HEK293 (cell line): ENCODE results near the gene TTC7B.

Source experiments
- ATF2 ChIP-seq: fragments of 450-650 bp; formaldehyde crosslinking; IDR thresholded peaks from 2 replicates; pipeline ENCODE4 v1.5.1; 2016; ENCODE audit warnings: missing biosample characterization, missing genetic modification characterization, low read depth
- CTCF ChIP-seq: fragments of 450-650 bp; formaldehyde crosslinking; IDR thresholded peaks from 2 replicates; pipeline ENCODE4 v1.5.1; 2016; ENCODE audit warnings: missing biosample characterization, missing genetic modification characterization
- ELK4 ChIP-seq: IDR thresholded peaks from 2 replicates; pipeline ENCODE4 v1.6.1; 2011; ENCODE audit warnings: mild to moderate bottlenecking, low read depth, low read length, borderline replicate concordance
- YY1 ChIP-seq: fragments of 450-650 bp; formaldehyde crosslinking; IDR thresholded peaks from 2 replicates; pipeline ENCODE4 v1.5.1; 2018; ENCODE audit warnings: missing biosample characterization, missing genetic modification characterization
- ZFP41 ChIP-seq: fragments of 450-650 bp; formaldehyde crosslinking; IDR thresholded peaks from 2 replicates; pipeline ENCODE4 v1.5.1; 2016; ENCODE audit warnings: missing biosample characterization, missing genetic modification characterization, borderline replicate concordance
- ZNF580 ChIP-seq: fragments of 450-650 bp; formaldehyde crosslinking; IDR thresholded peaks from 2 replicates; pipeline ENCODE4 v1.5.1; 2016; ENCODE audit warnings: missing biosample characterization, missing genetic modification characterization
- ZNF791 ChIP-seq: fragments of 450-650 bp; formaldehyde crosslinking; IDR thresholded peaks from 2 replicates; pipeline ENCODE4 v1.5.1; 2016; ENCODE audit warnings: missing biosample characterization, missing genetic modification characterization

GRCh38 chr14:90505531-90505930 is 310.7 kb downstream of the TTC7B start:
- no peak for TF ChIP-seq ZNF791 (tag by site-specific recombination)
- TF ChIP-seq CTCF (tag by site-specific recombination) = no peak
- no peak for TF ChIP-seq ATF2 (tag by site-specific recombination)
- no peak for TF ChIP-seq YY1
- no peak for TF ChIP-seq ZFP41 (tag by site-specific recombination)
- TF ChIP-seq ELK4 = no peak
- TF ChIP-seq ZNF580 = no peak
